Measurements from ENCODE around the gene SRSF8.

The SRSF8 gene

GRCh38 chr11:95111923-95112540 is 45.3 kb downstream of the SRSF8 start:
- TF ChIP-seq CTCF (IDR thresholded peaks at IDR 0.05; ENCODE audit: control insufficient read depth, extremely low read depth, insufficient read depth), result no peak
- no peak overlapping the region for H3K4me3 ChIP-seq (ENCODE audit: low read depth, low read length)
- DNase-seq (ENCODE audit: low read depth), result no peak

- no peak for DNase-seq (ENCODE audit: low read depth)
- no peak overlapping the region for H3K4me3 ChIP-seq (ENCODE audit: low read depth, low read length)
- TF ChIP-seq CTCF (IDR thresholded peaks at IDR 0.05; ENCODE audit: control insufficient read depth, extremely low read depth, insufficient read depth), result no peak
Observed at GRCh38 chr11:95115597-95115996, 48.9 kb downstream of the SRSF8 start.

- H3K4me3 ChIP-seq (ENCODE audit: low read depth, low read length), result no peak overlapping the region
- DNase-seq (ENCODE audit: low read depth), result no peak
- TF ChIP-seq CTCF (IDR thresholded peaks at IDR 0.05; ENCODE audit: control insufficient read depth, extremely low read depth, insufficient read depth), result no peak
Observed at GRCh38 chr11:95119361-95120060, 52.8 kb downstream of the SRSF8 start.
